ENCODE results near the gene HSF4. TPM values are rescaled to one million over a fixed set of nuclear protein-coding genes. Genes with fewer than 3 reads are reported as not detected.

HSF4 gene
- total and polyA plus RNA-seq, 5 donors, result 29.7 to 92.2 (median 50.6) TPM

- H3K9me3 ChIP-seq (ENCODE audit: control insufficient read depth, low read length), result no peaks in the 10 kb centered on the region
- H3K4me3 ChIP-seq (ENCODE audit: low read length), result no peak overlapping the region
- WGBS, result 97% methylated on average over 13 of the region's 13 CpGs
- H3K27ac ChIP-seq (ENCODE audit: low read length), result no peak overlapping the region
- no peaks in the 10 kb centered on the region for H3K4me1 ChIP-seq (ENCODE audit: control insufficient read depth, insufficient read depth, low read length)
- DNase-seq, result peak in 1 of 3 donors; percentile 16
- intact Hi-C loops (cut with DNase I), result no loop called here
- no peaks in the 10 kb centered on the region for H3K27me3 ChIP-seq (ENCODE audit: control insufficient read depth, insufficient read depth)
- ATAC-seq, result no peak
Measured at GRCh38 chr16:67141391-67141790, 23.2 kb upstream of the HSF4 start.

- Histone ChIP-seq H3K27ac (ENCODE audit: low read length) (no peak overlapping the region), H3K4me3 (ENCODE audit: low read length) (no peak overlapping the region), H3K27me3 (ENCODE audit: control insufficient read depth, insufficient read depth) (no peaks in the 10 kb centered on the region), H3K9me3 (ENCODE audit: control insufficient read depth, low read length) (no peaks in the 10 kb centered on the region), H3K4me1 (ENCODE audit: control insufficient read depth, insufficient read depth, low read length) (no peaks in the 10 kb centered on the region)
- no peak for ATAC-seq
- DNase-seq, result no peak
- 91% methylated on average over 9 of the region's 9 CpGs for WGBS
- intact Hi-C loops (cut with DNase I), result no loop called here
Measured at GRCh38 chr16:67142342-67142741, 22.2 kb upstream of the HSF4 start.

GRCh38 chr16:67144943-67145342 is 19.6 kb upstream of the HSF4 start:
- H3K4me1 ChIP-seq (ENCODE audit: control insufficient read depth, insufficient read depth, low read length), result no peaks in the 10 kb centered on the region
- H3K4me3 ChIP-seq (ENCODE audit: low read length), result no peak overlapping the region
- DNase-seq (no peak), ATAC-seq (no peak)
- no peak overlapping the region for H3K27ac ChIP-seq (ENCODE audit: low read length)
- 87% methylated on average over 2 of the region's 2 CpGs for WGBS
- no peaks in the 10 kb centered on the region for H3K9me3 ChIP-seq (ENCODE audit: control insufficient read depth, low read length)
- intact Hi-C loops (cut with DNase I), result loop anchor here in 1 of 4 donors (5.0 kb wide), 1 partner anchor 33 kb away; no protein-coding TSS in a partner anchor
- no peaks in the 10 kb centered on the region for H3K27me3 ChIP-seq (ENCODE audit: control insufficient read depth, insufficient read depth)

GRCh38 chr16:67145746-67146145 is 18.8 kb upstream of the HSF4 start:
- WGBS, result 80% methylated on average over 2 of the region's 2 CpGs
- no peak for ATAC-seq

GRCh38 chr16:67146523-67147357 is 17.8 kb upstream of the HSF4 start:
- Histone ChIP-seq H3K9me3 (ENCODE audit: control insufficient read depth, low read length) (no peaks in the 10 kb centered on the region), H3K4me3 (ENCODE audit: low read length) (no peak overlapping the region), H3K27ac (ENCODE audit: low read length) (no peak overlapping the region), H3K4me1 (ENCODE audit: control insufficient read depth, insufficient read depth, low read length) (no peaks in the 10 kb centered on the region), H3K27me3 (ENCODE audit: control insufficient read depth, insufficient read depth) (no peaks in the 10 kb centered on the region)
- DNase-seq (no peak), ATAC-seq (no peak)
- intact Hi-C loops (cut with DNase I), result loop anchor here in 1 of 4 donors (5.0 kb wide), 1 partner anchor 34 kb away; no protein-coding TSS in a partner anchor
- 78% methylated on average over 7 of the region's 7 CpGs for WGBS

More at GRCh38 chr16:67145746-67146145, 18.8 kb upstream of the HSF4 start:
- no peaks in the 10 kb centered on the region for H3K27me3 ChIP-seq (ENCODE audit: control insufficient read depth, insufficient read depth)
- no peak for DNase-seq
- H3K4me3 ChIP-seq (ENCODE audit: low read length), result no peak overlapping the region
- H3K4me1 ChIP-seq (ENCODE audit: control insufficient read depth, insufficient read depth, low read length), result no peaks in the 10 kb centered on the region
- no peak overlapping the region for H3K27ac ChIP-seq (ENCODE audit: low read length)
- H3K9me3 ChIP-seq (ENCODE audit: control insufficient read depth, low read length), result no peaks in the 10 kb centered on the region
- intact Hi-C loops (cut with DNase I), result loop anchor here in 1 of 4 donors (5.0 kb wide), 1 partner anchor 33 kb away; no protein-coding TSS in a partner anchor

- no peak for DNase-seq
- 95% methylated on average over 4 of the region's 4 CpGs for WGBS
Measured at GRCh38 chr16:67147437-67148140, 17.0 kb upstream of the HSF4 start.

GRCh38 chr16:67148221-67148620 is 16.3 kb upstream of the HSF4 start:
- H3K27ac ChIP-seq (ENCODE audit: low read length), result no peak overlapping the region
- no peaks in the 10 kb centered on the region for H3K4me1 ChIP-seq (ENCODE audit: control insufficient read depth, insufficient read depth, low read length)
- ATAC-seq, result no peak
- intact Hi-C loops (cut with DNase I), result loop anchor here in 1 of 4 donors (5.0 kb wide), 1 partner anchor 36 kb away; no protein-coding TSS in a partner anchor
- 89% methylated on average over 2 of the region's 2 CpGs for WGBS
- H3K4me3 ChIP-seq (ENCODE audit: low read length), result no peak overlapping the region
- H3K27me3 ChIP-seq (ENCODE audit: control insufficient read depth, insufficient read depth), result no peaks in the 10 kb centered on the region
- no peaks in the 10 kb centered on the region for H3K9me3 ChIP-seq (ENCODE audit: control insufficient read depth, low read length)
- no peak for DNase-seq

More at GRCh38 chr16:67147437-67148140, 17.0 kb upstream of the HSF4 start:
- no peaks in the 10 kb centered on the region for H3K27me3 ChIP-seq (ENCODE audit: control insufficient read depth, insufficient read depth)
- no peak for ATAC-seq
- H3K4me3 ChIP-seq (ENCODE audit: low read length), result no peak overlapping the region
- no peak overlapping the region for H3K27ac ChIP-seq (ENCODE audit: low read length)
- intact Hi-C loops (cut with DNase I), result loop anchor here in 1 of 4 donors (5.0 kb wide), 1 partner anchor 35 kb away; no protein-coding TSS in a partner anchor
- no peaks in the 10 kb centered on the region for H3K9me3 ChIP-seq (ENCODE audit: control insufficient read depth, low read length)
- no peaks in the 10 kb centered on the region for H3K4me1 ChIP-seq (ENCODE audit: control insufficient read depth, insufficient read depth, low read length)

- peak in 1 of 3 donors; percentile 45 for DNase-seq
- WGBS, result 84% methylated on average over 11 of the region's 11 CpGs
- intact Hi-C loops (cut with DNase I), result loop anchor here in 1 of 4 donors (5.0 kb wide), 1 partner anchor 36 kb away; no protein-coding TSS in a partner anchor
- no peaks in the 10 kb centered on the region for H3K9me3 ChIP-seq (ENCODE audit: control insufficient read depth, low read length)
- no peaks in the 10 kb centered on the region for H3K27me3 ChIP-seq (ENCODE audit: control insufficient read depth, insufficient read depth)
- no peak overlapping the region for H3K27ac ChIP-seq (ENCODE audit: low read length)
- H3K4me3 ChIP-seq (ENCODE audit: low read length), result no peak overlapping the region
- no peak for ATAC-seq
- H3K4me1 ChIP-seq (ENCODE audit: control insufficient read depth, insufficient read depth, low read length), result no peaks in the 10 kb centered on the region
Measured at GRCh38 chr16:67148656-67149275, 15.8 kb upstream of the HSF4 start.

GRCh38 chr16:67149276-67150046 is 15.1 kb upstream of the HSF4 start:
- no peaks in the 10 kb centered on the region for H3K4me1 ChIP-seq (ENCODE audit: control insufficient read depth, insufficient read depth, low read length)
- H3K4me3 ChIP-seq (ENCODE audit: low read length), result no peak overlapping the region
- H3K27me3 ChIP-seq (ENCODE audit: control insufficient read depth, insufficient read depth), result no peaks in the 10 kb centered on the region
- H3K9me3 ChIP-seq (ENCODE audit: control insufficient read depth, low read length), result no peaks in the 10 kb centered on the region
- H3K27ac ChIP-seq (ENCODE audit: low read length), result no peak overlapping the region
- 69% methylated on average over 77 of the region's 77 CpGs for WGBS
- no peak for ATAC-seq
- intact Hi-C loops (cut with DNase I), result loop anchor here in 2 of 4 donors (2.0 to 5.0 kb wide), 2 partner anchors 37 to 173 kb away; no protein-coding TSS in a partner anchor
- peak in 1 of 3 donors; percentile 74 for DNase-seq

All from right cardiac atrium (tissue), 5 donors.